K562 (cell line): Measurements from ENCODE around the gene GNAS-AS1. TPM values are rescaled to one million over a fixed set of nuclear protein-coding genes. Genes with fewer than 3 reads are reported as not detected.

Experiments
- COPS2 ChIP-seq: fragments of 450-650 bp; conservative IDR thresholded peaks from 2 replicates; pipeline ENCODE4 v1.6.1; 2016; ENCODE audit warnings: mild to moderate bottlenecking, moderate library complexity
- POLR2H ChIP-seq: IDR thresholded peaks from 2 replicates; pipeline ENCODE4 v1.6.1; 2016; ENCODE audit warnings: missing genetic modification characterization, low read depth, mild to moderate bottlenecking, control low read depth, missing compliant biosample characterization, moderate library complexity
- U2AF1 ChIP-seq: fragments of 200-400 bp; formaldehyde crosslinking; optimal IDR thresholded peaks from 2 replicates; pipeline ENCODE3; 2017; ENCODE audit warnings: mild to moderate bottlenecking, low read depth, low read length, moderate library complexity
- VEZF1 ChIP-seq: fragments of 200-800 bp; sonication (Bioruptor generic); IDR thresholded peaks from 2 replicates; pipeline ENCODE4 v1.6.1; 2017; ENCODE audit warnings: missing genetic modification characterization, missing compliant biosample characterization
- ZNF318 ChIP-seq, 2 experiments: fragments of 450-650 bp; IDR thresholded peaks; 2 replicates each; pipeline ENCODE4 v1.6.1; 2016; ENCODE audit warnings: mild to moderate bottlenecking in 2 of 2, borderline replicate concordance in 1 of 2, low read depth in 1 of 2, moderate library complexity in 1 of 2
- ZNF518B ChIP-seq: fragments of 250-450 bp; sonication (Bioruptor Pico); IDR thresholded peaks from 2 replicates; pipeline ENCODE4 v1.5.0; 2021; ENCODE audit warnings: mild to moderate bottlenecking, moderate library complexity
- ZNF639 ChIP-seq, 2 experiments: fragments of 200-800 bp in 1 of 2; sonication (Bioruptor generic) in 1 of 2; sonication (generic) in 1 of 2; formaldehyde crosslinking in 1 of 2; IDR thresholded peaks in 1 of 2; conservative IDR thresholded peaks in 1 of 2; 2 replicates each; pipeline versions ENCODE4 v1.5.0 to v1.6.1; 2016 to 2020; ENCODE audit warnings: missing compliant biosample characterization in 1 of 2, missing genetic modification characterization in 1 of 2, missing genetic modification reagents in 1 of 2
- polyA plus RNA-seq, 8 experiments: library from polyadenylated mRNA; depleted of rRNA in 4 of 8; stranded (reverse) in 5 of 8; unstranded in 3 of 8; fragments of >200 nt; fragmentation: Nextera tagmentation in 2 of 8; fragmentation: Illumina TruSeq in 1 of 8; extraction: Ambion mirVana in 2 of 8; extraction: Trizol in 1 of 8; gene quantifications; 2 replicates each; pipeline versions ENCODE4 v1.2.1 to v1.2.3, GENCODE V29; 2011 to 2014; ENCODE audit warnings: inconsistent platforms in 1 of 8, missing spikeins in 1 of 8
- total RNA-seq, 7 experiments: library from RNA; depleted of rRNA in 6 of 7; stranded (reverse); fragments of >200 nt in 6 of 7; fragmentation: Illumina TruSeq in 2 of 7; extraction: Trizol in 2 of 7; gene quantifications; 2 replicates each; pipeline versions ENCODE4 v1.2.1 to v1.2.3, GENCODE V29; 2011 to 2021; ENCODE audit warnings: low replicate concordance in 1 of 7

The GNAS-AS1 gene
- total and polyA plus RNA-seq, 9 of the 15 experiments (the other 6 are each of a cell fraction or from before 2014, with no cell fraction given) = 0.04 to 2.5 (median 0.25) TPM

- peak; percentile 81 for TF ChIP-seq VEZF1 (CRISPR knock-in tag)
- peak; percentile 92 for TF ChIP-seq POLR2H
- no peak for TF ChIP-seq COPS2
- TF ChIP-seq ZNF518B (CRISPR knock-in tag) = no peak
- 0 out of 4 replicates have a peak, but pooled peaks of 1 of the 2 experiments have one; percentile 38 for TF ChIP-seq ZNF639 (CRISPR knock-in tag; conservative IDR thresholded peaks at IDR 0.05 in 1 of 2, IDR thresholded peaks at IDR 0.05 in 1 of 2)
- no peak for TF ChIP-seq U2AF1
- TF ChIP-seq ZNF318 (IDR thresholded peaks at IDR 0.05; ENCODE audit: borderline replicate concordance in 1 of 2, low read depth in 1 of 2) = no peak
Measured at GRCh38 chr20:58888521-58889333, 38.0 kb upstream of the GNAS-AS1 start (continued).
